LNCAP (cell line): ENCODE data around the gene SPHK2.
A peak's percentile ranks its signal among the peaks of the same experiment; 100 is the strongest.

ENCODE experiments used
- TF ChIP-seq, protein P1 (sequence below): fragments of 450-650 bp; IDR thresholded peaks from 2 replicates; pipeline ENCODE4 v1.5.1; 2017; ENCODE audit warnings: mild to moderate bottlenecking

The SPHK2 gene

DNA sequence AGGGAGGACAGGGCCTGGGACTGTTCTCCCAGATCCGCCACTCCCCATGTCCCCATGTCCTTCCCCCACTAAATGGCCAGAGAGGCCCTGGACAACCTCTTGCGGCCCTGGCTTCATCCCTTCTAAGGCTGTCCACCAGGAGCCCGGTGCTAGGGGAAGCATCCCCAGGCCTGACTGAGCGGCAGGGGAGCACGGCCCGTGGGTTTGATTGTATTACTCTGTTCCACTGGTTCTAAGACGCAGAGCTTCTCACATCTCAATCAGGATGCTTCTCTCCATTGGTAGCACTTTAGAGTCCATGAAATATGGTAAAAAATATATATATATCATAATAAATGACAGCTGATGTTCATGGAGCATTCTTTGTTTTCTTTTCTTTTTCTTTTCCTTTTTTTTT, 11.9 kb upstream of the SPHK2 start:
- TF ChIP-seq, protein P1, sequence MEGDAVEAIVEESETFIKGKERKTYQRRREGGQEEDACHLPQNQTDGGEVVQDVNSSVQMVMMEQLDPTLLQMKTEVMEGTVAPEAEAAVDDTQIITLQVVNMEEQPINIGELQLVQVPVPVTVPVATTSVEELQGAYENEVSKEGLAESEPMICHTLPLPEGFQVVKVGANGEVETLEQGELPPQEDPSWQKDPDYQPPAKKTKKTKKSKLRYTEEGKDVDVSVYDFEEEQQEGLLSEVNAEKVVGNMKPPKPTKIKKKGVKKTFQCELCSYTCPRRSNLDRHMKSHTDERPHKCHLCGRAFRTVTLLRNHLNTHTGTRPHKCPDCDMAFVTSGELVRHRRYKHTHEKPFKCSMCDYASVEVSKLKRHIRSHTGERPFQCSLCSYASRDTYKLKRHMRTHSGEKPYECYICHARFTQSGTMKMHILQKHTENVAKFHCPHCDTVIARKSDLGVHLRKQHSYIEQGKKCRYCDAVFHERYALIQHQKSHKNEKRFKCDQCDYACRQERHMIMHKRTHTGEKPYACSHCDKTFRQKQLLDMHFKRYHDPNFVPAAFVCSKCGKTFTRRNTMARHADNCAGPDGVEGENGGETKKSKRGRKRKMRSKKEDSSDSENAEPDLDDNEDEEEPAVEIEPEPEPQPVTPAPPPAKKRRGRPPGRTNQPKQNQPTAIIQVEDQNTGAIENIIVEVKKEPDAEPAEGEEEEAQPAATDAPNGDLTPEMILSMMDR: no peak

DNA sequence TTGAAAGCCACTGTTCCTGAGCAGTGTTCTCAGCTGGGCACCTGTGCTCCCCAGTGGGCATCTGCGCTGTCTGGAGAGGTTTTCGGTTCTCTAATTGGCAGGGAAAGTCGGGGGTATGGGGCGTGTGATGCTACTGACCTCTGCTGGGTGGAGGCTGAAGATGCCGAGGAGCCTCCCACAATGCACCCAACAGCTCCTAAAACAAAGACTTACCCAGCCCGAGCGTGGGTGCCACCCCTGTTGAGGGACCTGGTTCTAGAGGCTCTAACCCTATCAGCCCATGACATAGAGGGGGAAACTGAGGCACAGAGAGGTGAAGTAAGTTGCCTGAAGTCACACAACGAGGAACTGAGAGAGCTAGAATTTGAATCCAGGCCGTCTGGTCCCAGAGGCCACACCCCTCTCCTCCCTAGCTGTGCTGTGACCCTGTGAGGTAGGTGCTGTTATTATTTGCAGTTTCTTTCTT, 10.5 kb upstream of the SPHK2 start:
- TF ChIP-seq, protein P1: peak; percentile 40; the same call in 1 of the 2 replicates

DNA sequence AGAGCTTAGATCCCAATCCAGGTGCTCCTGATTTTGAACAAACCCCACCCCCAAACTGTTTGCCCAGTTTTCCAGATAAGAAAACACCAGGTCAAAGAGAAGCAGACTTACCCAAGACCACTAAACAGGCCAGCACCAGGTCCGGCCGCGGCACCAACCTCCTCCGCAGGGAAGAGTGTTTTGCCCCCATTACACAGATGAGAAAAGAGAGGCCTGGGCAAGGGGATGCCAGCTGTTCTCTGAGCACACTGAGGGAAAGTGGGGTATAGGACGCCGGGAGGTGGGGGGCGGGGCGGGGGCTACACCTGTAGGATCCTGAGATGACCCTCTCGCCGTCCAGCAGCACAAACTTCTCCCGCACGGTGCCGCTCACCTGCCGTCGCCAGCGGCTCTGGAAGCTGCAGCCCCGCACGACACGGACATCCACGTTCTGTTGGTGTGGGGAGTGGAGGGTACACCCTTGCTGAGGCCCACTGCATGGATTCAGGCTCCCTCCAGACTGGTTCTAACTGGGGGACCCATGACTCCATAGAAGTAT, 9.7 kb upstream of the SPHK2 start:
- TF ChIP-seq, protein P1: no peak

DNA sequence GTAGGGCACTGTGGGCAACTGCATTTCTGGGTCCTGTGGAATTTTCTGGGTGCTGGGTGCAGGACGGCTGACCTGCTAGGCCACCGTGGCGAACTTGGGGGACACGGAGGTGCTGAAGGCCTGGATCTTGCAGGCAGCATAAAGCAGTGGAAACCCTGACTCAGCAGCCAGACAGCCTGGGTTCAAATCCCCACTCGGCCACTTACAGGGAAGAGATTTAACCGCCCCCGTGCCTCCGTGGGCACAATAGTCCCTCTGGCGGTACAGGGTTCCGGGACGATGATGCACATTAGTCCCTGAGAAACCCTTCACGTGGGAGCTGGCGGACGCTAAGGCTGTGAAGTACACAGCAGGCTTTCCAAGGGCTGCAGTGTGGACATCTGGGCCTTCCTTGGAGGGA, 7.4 kb upstream of the SPHK2 start:
- TF ChIP-seq, protein P1: no peak

DNA sequence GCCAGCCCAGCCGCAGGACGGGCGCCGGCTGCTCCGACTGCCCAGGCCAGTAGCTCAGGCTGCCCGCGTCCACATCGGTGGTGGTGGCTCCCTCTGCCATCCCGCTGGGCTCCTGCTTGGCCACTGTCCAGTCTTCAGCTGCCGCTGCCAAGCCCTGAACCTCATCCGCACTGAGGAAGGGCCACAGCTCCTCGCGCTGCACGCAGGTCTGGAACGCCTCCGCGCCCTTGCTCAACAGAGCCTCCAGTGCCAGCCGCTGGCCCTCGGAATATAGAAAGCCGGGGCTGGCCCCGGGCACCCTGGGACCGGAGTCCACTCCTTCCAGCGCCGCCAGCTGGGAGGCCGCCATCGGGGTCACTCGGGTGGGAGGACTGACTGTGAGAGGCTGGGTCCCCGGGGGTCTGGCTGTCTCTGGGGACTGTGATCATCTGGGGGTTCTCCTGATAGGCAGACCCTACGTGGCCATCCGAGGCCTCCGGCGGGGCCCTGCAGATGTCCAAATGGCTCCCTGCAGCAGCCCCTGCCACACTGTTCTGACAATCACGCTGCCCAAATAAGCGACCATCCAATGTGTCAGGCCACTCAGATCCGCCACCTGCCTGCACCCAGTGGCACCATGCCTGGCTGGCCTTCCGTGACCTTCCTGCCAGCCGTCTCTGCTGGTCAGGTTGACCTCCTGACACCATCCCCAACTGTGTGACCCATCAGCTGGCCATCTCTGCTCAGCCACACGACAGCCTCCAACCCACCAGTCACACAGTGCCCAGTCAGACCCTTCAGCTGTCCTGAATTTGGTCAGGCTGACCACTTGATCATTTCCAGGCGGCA, 6.1 kb upstream of the SPHK2 start:
- TF ChIP-seq, protein P1: no peak

DNA sequence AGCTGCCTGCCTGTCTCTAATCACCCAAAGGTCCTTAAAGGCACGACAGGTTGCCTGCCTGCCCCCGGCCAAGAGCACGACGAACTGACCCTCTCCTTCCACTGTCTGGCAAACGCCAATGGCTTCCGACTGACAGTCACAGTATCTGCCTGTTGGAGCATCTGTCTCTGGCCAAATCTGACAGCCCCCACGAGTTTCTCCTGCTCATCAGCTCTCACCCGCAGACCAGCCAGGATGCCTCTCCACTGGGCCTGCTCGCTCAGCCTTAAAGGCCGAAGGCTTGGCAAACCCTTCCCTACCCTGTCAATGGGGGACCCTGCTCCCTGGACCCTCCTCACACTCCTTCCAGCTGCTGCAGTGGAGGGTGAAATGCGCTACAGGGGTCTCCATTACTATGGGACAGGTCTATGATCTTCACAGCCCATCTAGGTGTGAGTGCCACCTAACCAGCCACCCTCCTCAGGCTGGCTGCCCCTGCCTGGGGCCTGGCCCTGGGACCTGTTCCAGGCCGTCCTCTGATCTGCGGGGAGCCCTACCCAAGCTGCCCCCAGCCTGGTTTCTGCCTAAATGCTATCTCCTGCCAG, 5.4 kb upstream of the SPHK2 start:
- TF ChIP-seq, protein P1: no peak

DNA sequence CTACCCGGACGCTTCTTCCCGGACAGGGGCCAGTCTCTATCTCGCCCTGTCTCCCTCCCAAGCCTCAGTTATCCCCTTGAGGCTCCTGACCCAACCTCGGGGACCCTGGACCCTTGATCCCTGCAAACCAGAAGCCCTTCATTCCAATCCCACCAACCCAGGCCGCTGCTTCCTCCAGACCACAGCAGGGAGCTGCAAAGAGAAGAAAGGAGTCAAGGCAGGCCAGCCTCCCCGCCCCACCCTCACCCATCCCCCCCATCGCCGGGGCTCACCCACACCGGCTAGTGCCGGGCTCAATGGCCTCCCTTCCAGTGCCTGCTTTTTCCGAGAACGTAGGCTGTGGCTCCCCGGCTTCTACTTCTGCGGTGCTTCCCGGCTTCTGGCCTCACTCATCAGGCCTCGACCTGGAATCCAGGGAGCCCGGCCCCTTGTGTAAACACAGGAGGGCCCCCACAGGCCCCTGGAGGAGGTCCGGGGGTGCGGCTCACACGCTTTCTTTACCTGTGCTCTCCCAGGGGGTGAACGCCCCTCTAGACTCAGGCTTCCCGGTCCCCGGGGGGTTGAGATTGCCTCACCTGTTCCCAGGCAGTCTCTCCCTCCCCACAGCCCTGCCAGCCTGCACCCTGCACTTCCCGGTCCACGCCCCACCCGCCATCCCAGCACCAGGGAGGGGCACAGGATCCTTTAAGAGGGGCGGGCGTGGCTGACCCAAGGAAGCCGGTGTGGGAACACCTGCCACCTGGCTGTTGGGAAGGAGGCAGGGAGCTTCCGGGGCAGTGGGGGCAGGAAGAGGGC, 4.7 kb upstream of the SPHK2 start, which contains the start of gene FAM83E:
Gene FAM83E (minus strand): TSS at position 641 of the 795 bp plus-strand sequence. CDS start 1,704 bp downstream, outside the sequence.
- TF ChIP-seq, protein P1: no peak
